GM19023 (cell line): ENCODE data around the gene GTF2IRD1.
"Not testable (repeated sequence)": the region's sequence is repeated elsewhere in the genome, so short reads cannot be mapped to it uniquely, and the experiment has no call there.

Source experiments
- ATAC-seq: cut with Tn5 transposase; IDR thresholded peaks from one replicate; pipeline ENCODE4 v1.9.1; 2021; ENCODE audit warnings: mild to moderate bottlenecking, moderate library complexity; ENCODE audit not compliant: unreplicated experiment

The GTF2IRD1 gene

GRCh38 chr7:74429153-74429747, 24.5 kb upstream of the GTF2IRD1 start:
- ATAC-seq = no peak

- ATAC-seq = not testable (repeated sequence)
Measured at GRCh38 chr7:74430409-74430808, 23.3 kb upstream of the GTF2IRD1 start.

- ATAC-seq = no peak
Measured at GRCh38 chr7:74430961-74431466, 22.7 kb upstream of the GTF2IRD1 start.

- not testable (repeated sequence) for ATAC-seq
Measured at GRCh38 chr7:74437291-74437571, 16.5 kb upstream of the GTF2IRD1 start.

GRCh38 chr7:74438327-74438726, 15.4 kb upstream of the GTF2IRD1 start:
- ATAC-seq = no peak

- ATAC-seq = no peak
Measured at GRCh38 chr7:74439541-74439940, 14.2 kb upstream of the GTF2IRD1 start.

- ATAC-seq = not testable (repeated sequence)
Measured at GRCh38 chr7:74440143-74440542, 13.6 kb upstream of the GTF2IRD1 start.

GRCh38 chr7:74441801-74442200, 11.9 kb upstream of the GTF2IRD1 start:
- no peak for ATAC-seq

- ATAC-seq = no peak
Measured at GRCh38 chr7:74443543-74444247, 10.0 kb upstream of the GTF2IRD1 start.

GRCh38 chr7:74449144-74449543, 4.6 kb upstream of the GTF2IRD1 start:
- no peak for ATAC-seq

- no peak for ATAC-seq
Measured at GRCh38 chr7:74449809-74450397, 3.8 kb upstream of the GTF2IRD1 start.

GRCh38 chr7:74452748-74453321, 871 bp upstream of the GTF2IRD1 start:
- ATAC-seq = no peak

- no peak for ATAC-seq
Measured at GRCh38 chr7:74454021-74454924, 567 bp downstream of the GTF2IRD1 start.

- ATAC-seq = no peak
Measured at GRCh38 chr7:74454925-74455288, 1.2 kb downstream of the GTF2IRD1 start.

GRCh38 chr7:74455291-74455804, 1.6 kb downstream of the GTF2IRD1 start:
- no peak for ATAC-seq

- no peak for ATAC-seq
Measured at GRCh38 chr7:74455928-74456327, 2.2 kb downstream of the GTF2IRD1 start.

GRCh38 chr7:74457007-74457406, 3.3 kb downstream of the GTF2IRD1 start:
- ATAC-seq = no peak

GRCh38 chr7:74461970-74462706, 8.4 kb downstream of the GTF2IRD1 start:
- ATAC-seq = no peak

GRCh38 chr7:74462707-74463100, 9.0 kb downstream of the GTF2IRD1 start:
- no peak for ATAC-seq
